ENCODE data around the gene RPP25L. TPM values are rescaled to one million over a fixed set of nuclear protein-coding genes. Genes with fewer than 3 reads are reported as not detected.

The RPP25L gene
- total RNA-seq, 1 donor from 2014 or later: 22.4 TPM

- DNase-seq (ENCODE audit: low read depth, low spot score): no peak
These were observed 25.8 kb downstream of the RPP25L start for GRCh38 chr9:34585946-34586669.

GRCh38 chr9:34584970-34585369 is 26.9 kb downstream of the RPP25L start:
- DNase-seq (ENCODE audit: low read depth, low spot score): no peak

GRCh38 chr9:34582787-34583186 is 29.1 kb downstream of the RPP25L start:
- no peak for DNase-seq (ENCODE audit: low read depth, low spot score)

GRCh38 chr9:34581318-34581717 is 30.6 kb downstream of the RPP25L start:
- DNase-seq (ENCODE audit: low read depth, low spot score): no peak

- no peak for DNase-seq (ENCODE audit: low read depth, low spot score)
These were observed 31.5 kb downstream of the RPP25L start for GRCh38 chr9:34580358-34580757.

- DNase-seq (ENCODE audit: low read depth, low spot score): no peak
These were observed 32.1 kb downstream of the RPP25L start for GRCh38 chr9:34579808-34580163.

- DNase-seq (ENCODE audit: low read depth, low spot score): no peak
These were observed 32.6 kb downstream of the RPP25L start for GRCh38 chr9:34579104-34579807.

GRCh38 chr9:34578241-34579103 is 33.4 kb downstream of the RPP25L start:
- DNase-seq (ENCODE audit: low read depth, low spot score): no peak

- DNase-seq (ENCODE audit: low read depth, low spot score): no peak
These were observed 34.3 kb downstream of the RPP25L start for GRCh38 chr9:34577400-34578240.

- DNase-seq (ENCODE audit: low read depth, low spot score): no peak
These were observed 35.1 kb downstream of the RPP25L start for GRCh38 chr9:34576597-34577399.

GRCh38 chr9:34575862-34576596 is 35.9 kb downstream of the RPP25L start:
- DNase-seq (ENCODE audit: low read depth, low spot score): no peak

- DNase-seq (ENCODE audit: low read depth, low spot score): no peak
These were observed 36.7 kb downstream of the RPP25L start for GRCh38 chr9:34575241-34575640.

GRCh38 chr9:34574571-34574970 is 37.3 kb downstream of the RPP25L start:
- no peak for DNase-seq (ENCODE audit: low read depth, low spot score)

- no peak for DNase-seq (ENCODE audit: low read depth, low spot score)
These were observed 38.1 kb downstream of the RPP25L start for GRCh38 chr9:34573599-34574325.

- DNase-seq (ENCODE audit: low read depth, low spot score): no peak
These were observed 39.3 kb downstream of the RPP25L start for GRCh38 chr9:34572628-34573027.

GRCh38 chr9:34572092-34572491 is 39.8 kb downstream of the RPP25L start:
- no peak for DNase-seq (ENCODE audit: low read depth, low spot score)

- no peak for DNase-seq (ENCODE audit: low read depth, low spot score)
These were observed 40.5 kb downstream of the RPP25L start for GRCh38 chr9:34571481-34571810.

- DNase-seq (ENCODE audit: low read depth, low spot score): no peak
These were observed 41.0 kb downstream of the RPP25L start for GRCh38 chr9:34570809-34571480.

- no peak for DNase-seq (ENCODE audit: low read depth, low spot score)
These were observed 41.5 kb downstream of the RPP25L start for GRCh38 chr9:34570376-34570775.

Measured in pulmonary artery endothelial cell (primary cell).